Measurements from ENCODE around the gene SPINK1. TPM values are rescaled to one million over a fixed set of nuclear protein-coding genes. Genes with fewer than 3 reads are reported as not detected.

Gene SPINK1
- total and polyA plus RNA-seq, 12 donors, result 1.2 to 14.7 (median 2.5) TPM; not detected in 3

- TF ChIP-seq CTCF (IDR thresholded peaks at IDR 0.05), result no peak
- WGBS, 2 donors, result 86 to 94% methylated on average over 3 of the region's 3 CpGs
- intact Hi-C loops (cut with DNase I), result loop anchor here in 2 of 10 donors (10.0 kb wide), 1 partner anchor 263 kb away; no protein-coding TSS in a partner anchor
Observed at GRCh38 chr5:147851578-147851977, 20.1 kb upstream of the SPINK1 start.

DNA sequence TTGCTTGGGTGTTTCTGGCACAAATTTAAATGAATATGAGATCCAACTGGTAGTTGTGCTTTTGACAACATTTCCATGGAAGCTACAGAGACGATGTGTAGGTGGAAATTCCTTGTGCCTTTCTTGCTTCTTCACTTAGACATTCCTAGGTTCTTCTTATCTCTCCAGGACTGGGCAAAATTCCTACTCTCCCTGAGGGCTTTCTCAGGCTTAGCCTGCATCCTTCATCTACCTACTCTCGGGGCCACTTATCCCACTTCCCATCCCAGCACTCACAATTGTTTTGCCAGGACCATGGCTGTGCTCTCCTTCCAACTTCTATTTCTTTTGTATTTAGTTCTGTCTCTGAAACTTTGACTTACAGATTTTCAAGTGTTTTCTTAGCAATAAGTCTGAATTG lies 17.8 kb upstream of the SPINK1 start:
- DNase-seq, result no peak
- Histone ChIP-seq H3K4me1 (peaks cover 0 to 7% (median 0%) of the 10 kb centered on the region in 9 donors), H3K27ac (no peak overlapping the region), H3K4me3 (no peak overlapping the region), H3K36me3 (no peaks in the 10 kb centered on the region), H3K27me3 (peaks cover 0 to 6% (median 0%) of the 10 kb centered on the region in 7 donors), H3K9me3 (no peaks in the 10 kb centered on the region)
- intact Hi-C loops (cut with DNase I), result no loop called here
- 46 to 66% methylated on average over 2 of the region's 2 CpGs for WGBS, 2 donors
- no peak for TF ChIP-seq CTCF (IDR thresholded peaks at IDR 0.05)
- no peak for ATAC-seq

More at GRCh38 chr5:147851578-147851977, 20.1 kb upstream of the SPINK1 start:
- H3K36me3 ChIP-seq, result no peaks in the 10 kb centered on the region
- no peaks in the 10 kb centered on the region for H3K4me1 ChIP-seq
- H3K27ac ChIP-seq, result no peak overlapping the region
- no peak overlapping the region for H3K4me3 ChIP-seq
- H3K27me3 ChIP-seq, result no peaks in the 10 kb centered on the region
- ATAC-seq (no peak), DNase-seq (no peak)
- no peaks in the 10 kb centered on the region for H3K9me3 ChIP-seq

DNA sequence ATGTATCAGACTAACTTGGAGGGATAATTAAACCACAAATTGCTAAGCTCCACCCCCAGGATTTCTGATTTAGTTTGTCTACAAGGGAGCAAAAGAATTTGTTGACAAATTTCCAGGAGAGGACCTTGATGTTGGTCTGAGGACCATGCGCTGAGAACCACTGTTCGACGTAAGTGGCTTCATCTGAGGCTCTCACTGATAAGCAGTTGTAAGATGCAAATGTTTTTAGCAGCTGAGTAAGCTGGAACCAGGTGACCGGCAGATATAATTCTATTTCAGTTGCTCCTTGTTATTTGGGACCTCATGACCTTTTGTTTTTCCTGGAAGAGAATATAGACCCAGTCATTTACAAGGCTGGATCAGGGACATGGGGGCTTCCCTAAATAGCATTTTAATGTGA lies 14.1 kb upstream of the SPINK1 start:
- 49 to 58% methylated on average over 4 of the region's 4 CpGs for WGBS, 2 donors
- peaks cover 0 to 7% (median 0%) of the 10 kb centered on the region in 9 donors for H3K4me1 ChIP-seq
- no peak overlapping the region for H3K27ac ChIP-seq
- intact Hi-C loops (cut with DNase I), result no loop called here
- H3K9me3 ChIP-seq, result no peaks in the 10 kb centered on the region
- no peak for TF ChIP-seq CTCF (IDR thresholded peaks at IDR 0.05)
- peaks cover 0 to 6% (median 0%) of the 10 kb centered on the region in 7 donors for H3K27me3 ChIP-seq
- ATAC-seq, result peak in 2 of 8 donors; percentile 31 to 37
- H3K36me3 ChIP-seq, result no peaks in the 10 kb centered on the region
- DNase-seq, result no peak
- no peak overlapping the region for H3K4me3 ChIP-seq

- Histone ChIP-seq H3K9me3 (no peaks in the 10 kb centered on the region), H3K27me3 (peaks cover 0 to 6% (median 0%) of the 10 kb centered on the region in 7 donors), H3K36me3 (no peaks in the 10 kb centered on the region), H3K4me3 (no peak overlapping the region), H3K4me1 (peaks cover 0 to 7% (median 0%) of the 10 kb centered on the region in 9 donors), H3K27ac (no peak overlapping the region)
- no peak for ATAC-seq
- WGBS, 2 donors, result 37 to 45% methylated on average over 3 of the region's 3 CpGs
- intact Hi-C loops (cut with DNase I), result no loop called here
- no peak for DNase-seq
- TF ChIP-seq CTCF (IDR thresholded peaks at IDR 0.05), result no peak
Observed at GRCh38 chr5:147844846-147845245, 13.4 kb upstream of the SPINK1 start.

Data from heart right ventricle (tissue), 16 donors.